Panc1 (cell line): Measurements from ENCODE around the gene PRRC1.

Source experiments
- POLR2AphosphoS5 ChIP-seq: IDR thresholded peaks from 2 replicates; pipeline ENCODE4 v1.6.1; 2012; ENCODE audit warnings: mild to moderate bottlenecking, low read depth, low read length, moderate library complexity
- SIN3A ChIP-seq: IDR thresholded peaks from 2 replicates; pipeline ENCODE4 v1.6.1; 2012; ENCODE audit warnings: low read depth, mild to moderate bottlenecking, low read length, moderate library complexity, borderline replicate concordance; ENCODE audit not compliant: insufficient read depth
- TCF7L2 ChIP-seq: IDR thresholded peaks from 2 replicates; pipeline ENCODE4 v1.6.1; 2011; ENCODE audit warnings: mild to moderate bottlenecking, low read depth, low read length, inconsistent platforms
- TF ChIP-seq, protein P1 (sequence below): fragments of 450-650 bp; IDR thresholded peaks from 2 replicates; pipeline ENCODE4 v1.5.1; 2017; ENCODE audit warnings: mild to moderate bottlenecking
- TF ChIP-seq, protein P2 (sequence below), 2 experiments: IDR thresholded peaks; 2 replicates each; pipeline ENCODE4 v1.6.1; 2011 to 2012; ENCODE audit warnings: low read depth in 2 of 2, control low read depth in 1 of 2, low read length in 1 of 2, mild to moderate bottlenecking in 1 of 2, moderate library complexity in 1 of 2; ENCODE audit not compliant: insufficient read depth in 1 of 2

DNA sequence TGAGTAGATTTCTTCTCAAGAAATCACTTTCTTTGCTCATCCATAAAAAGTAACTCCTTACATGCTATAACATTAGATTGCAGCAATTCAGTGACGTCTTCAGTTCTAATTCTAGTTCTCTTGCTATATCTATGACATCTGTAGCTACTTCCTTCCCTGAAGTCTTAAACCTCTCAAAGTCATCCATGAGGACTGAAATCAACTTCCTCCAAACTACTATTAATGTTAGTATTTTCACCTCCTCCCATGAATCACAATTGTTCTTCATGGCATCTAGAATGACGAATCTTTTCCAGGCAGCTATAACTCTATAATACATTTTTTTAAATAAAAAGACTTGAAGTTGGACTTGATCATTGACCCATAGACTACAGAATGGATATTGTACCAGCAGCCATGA lies 46.2 kb upstream of the PRRC1 start:
- TF ChIP-seq, protein P1, sequence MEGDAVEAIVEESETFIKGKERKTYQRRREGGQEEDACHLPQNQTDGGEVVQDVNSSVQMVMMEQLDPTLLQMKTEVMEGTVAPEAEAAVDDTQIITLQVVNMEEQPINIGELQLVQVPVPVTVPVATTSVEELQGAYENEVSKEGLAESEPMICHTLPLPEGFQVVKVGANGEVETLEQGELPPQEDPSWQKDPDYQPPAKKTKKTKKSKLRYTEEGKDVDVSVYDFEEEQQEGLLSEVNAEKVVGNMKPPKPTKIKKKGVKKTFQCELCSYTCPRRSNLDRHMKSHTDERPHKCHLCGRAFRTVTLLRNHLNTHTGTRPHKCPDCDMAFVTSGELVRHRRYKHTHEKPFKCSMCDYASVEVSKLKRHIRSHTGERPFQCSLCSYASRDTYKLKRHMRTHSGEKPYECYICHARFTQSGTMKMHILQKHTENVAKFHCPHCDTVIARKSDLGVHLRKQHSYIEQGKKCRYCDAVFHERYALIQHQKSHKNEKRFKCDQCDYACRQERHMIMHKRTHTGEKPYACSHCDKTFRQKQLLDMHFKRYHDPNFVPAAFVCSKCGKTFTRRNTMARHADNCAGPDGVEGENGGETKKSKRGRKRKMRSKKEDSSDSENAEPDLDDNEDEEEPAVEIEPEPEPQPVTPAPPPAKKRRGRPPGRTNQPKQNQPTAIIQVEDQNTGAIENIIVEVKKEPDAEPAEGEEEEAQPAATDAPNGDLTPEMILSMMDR: no peak
- TF ChIP-seq, protein P2, sequence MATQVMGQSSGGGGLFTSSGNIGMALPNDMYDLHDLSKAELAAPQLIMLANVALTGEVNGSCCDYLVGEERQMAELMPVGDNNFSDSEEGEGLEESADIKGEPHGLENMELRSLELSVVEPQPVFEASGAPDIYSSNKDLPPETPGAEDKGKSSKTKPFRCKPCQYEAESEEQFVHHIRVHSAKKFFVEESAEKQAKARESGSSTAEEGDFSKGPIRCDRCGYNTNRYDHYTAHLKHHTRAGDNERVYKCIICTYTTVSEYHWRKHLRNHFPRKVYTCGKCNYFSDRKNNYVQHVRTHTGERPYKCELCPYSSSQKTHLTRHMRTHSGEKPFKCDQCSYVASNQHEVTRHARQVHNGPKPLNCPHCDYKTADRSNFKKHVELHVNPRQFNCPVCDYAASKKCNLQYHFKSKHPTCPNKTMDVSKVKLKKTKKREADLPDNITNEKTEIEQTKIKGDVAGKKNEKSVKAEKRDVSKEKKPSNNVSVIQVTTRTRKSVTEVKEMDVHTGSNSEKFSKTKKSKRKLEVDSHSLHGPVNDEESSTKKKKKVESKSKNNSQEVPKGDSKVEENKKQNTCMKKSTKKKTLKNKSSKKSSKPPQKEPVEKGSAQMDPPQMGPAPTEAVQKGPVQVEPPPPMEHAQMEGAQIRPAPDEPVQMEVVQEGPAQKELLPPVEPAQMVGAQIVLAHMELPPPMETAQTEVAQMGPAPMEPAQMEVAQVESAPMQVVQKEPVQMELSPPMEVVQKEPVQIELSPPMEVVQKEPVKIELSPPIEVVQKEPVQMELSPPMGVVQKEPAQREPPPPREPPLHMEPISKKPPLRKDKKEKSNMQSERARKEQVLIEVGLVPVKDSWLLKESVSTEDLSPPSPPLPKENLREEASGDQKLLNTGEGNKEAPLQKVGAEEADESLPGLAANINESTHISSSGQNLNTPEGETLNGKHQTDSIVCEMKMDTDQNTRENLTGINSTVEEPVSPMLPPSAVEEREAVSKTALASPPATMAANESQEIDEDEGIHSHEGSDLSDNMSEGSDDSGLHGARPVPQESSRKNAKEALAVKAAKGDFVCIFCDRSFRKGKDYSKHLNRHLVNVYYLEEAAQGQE (IDR thresholded peaks at IDR 0.05; ENCODE audit: insufficient read depth in 1 of 2, low read depth in 2 of 2, low read length in 1 of 2): no peak
- TF ChIP-seq SIN3A: no peak
- TF ChIP-seq POLR2AphosphoS5: no peak
- no peak for TF ChIP-seq TCF7L2
